GM12878 (cell line): Measurements from ENCODE around the gene ITGA4. TPM values are rescaled to one million over a fixed set of nuclear protein-coding genes. Genes with fewer than 3 reads are reported as not detected.
A peak's percentile ranks its signal among the peaks of the same experiment; 100 is the strongest.

Experiments
- BHLHE40 ChIP-seq, 2 experiments: fragments of 450-650 bp in 1 of 2; IDR thresholded peaks; 2 replicates each; pipeline ENCODE4 v1.6.1; 2011 to 2017; ENCODE audit warnings: low read depth in 2 of 2, borderline replicate concordance in 1 of 2, improper control_type of control experiment in 1 of 2, low read length in 1 of 2, mild to moderate bottlenecking in 1 of 2
- CHD2 ChIP-seq: IDR thresholded peaks from 2 replicates; pipeline ENCODE4 v1.6.1; 2011; ENCODE audit warnings: low read depth, low read length, improper control_type of control experiment, borderline replicate concordance
- CUX1 ChIP-seq: IDR thresholded peaks from 2 replicates; pipeline ENCODE4 v1.6.1; 2012; ENCODE audit warnings: improper control_type of control experiment, low read depth, low read length; ENCODE audit not compliant: insufficient replicate concordance
- GABPA ChIP-seq: IDR thresholded peaks from 2 replicates; pipeline ENCODE4 v1.6.1; 2014; ENCODE audit warnings: antibody characterized with exemption, low read depth, mild to moderate bottlenecking, inconsistent platforms
- HDGF ChIP-seq: fragments of 450-650 bp; IDR thresholded peaks from 2 replicates; pipeline ENCODE4 v1.6.1; 2016; ENCODE audit warnings: antibody characterized with exemption
- IKZF2 ChIP-seq, 2 experiments: fragments of 450-650 bp; IDR thresholded peaks; 2 replicates each; pipeline ENCODE4 v1.6.1; 2017; ENCODE audit warnings: mild to moderate bottlenecking in 2 of 2, moderate library complexity in 2 of 2
- JUNB ChIP-seq: IDR thresholded peaks from 2 replicates; pipeline ENCODE4 v1.6.1; 2016; ENCODE audit warnings: antibody characterized with exemption, mild to moderate bottlenecking
- MTA2 ChIP-seq: fragments of 450-650 bp; IDR thresholded peaks from 2 replicates; pipeline ENCODE4 v1.6.1; 2016; ENCODE audit warnings: low read depth, mild to moderate bottlenecking, moderate library complexity
- MTA3 ChIP-seq: IDR thresholded peaks from 2 replicates; pipeline ENCODE4 v1.6.1; 2012; ENCODE audit warnings: low read length, inconsistent platforms, borderline replicate concordance
- SMC3 ChIP-seq: IDR thresholded peaks from 2 replicates; pipeline ENCODE4 v1.6.1; 2011; ENCODE audit warnings: low read length, improper control_type of control experiment, borderline replicate concordance
- SP1 ChIP-seq: IDR thresholded peaks from one replicate; pipeline ENCODE4 v1.6.1; 2011; ENCODE audit warnings: low read depth, low read length
- TARDBP ChIP-seq: IDR thresholded peaks from 2 replicates; pipeline ENCODE4 v1.6.1; 2016; ENCODE audit warnings: borderline replicate concordance
- TCF12 ChIP-seq: IDR thresholded peaks from 2 replicates; pipeline ENCODE4 v1.6.1; 2011; ENCODE audit warnings: low read depth, mild to moderate bottlenecking, low read length
- ZBTB11 ChIP-seq: fragments of 450-650 bp; formaldehyde crosslinking; IDR thresholded peaks from 2 replicates; pipeline ENCODE4 v1.5.0; 2022; ENCODE audit warnings: mild to moderate bottlenecking, missing genetic modification characterization
- polyA plus RNA-seq, 11 experiments: library from polyadenylated mRNA; depleted of rRNA in 4 of 11; unstranded in 6 of 11; stranded (reverse) in 5 of 11; fragments of >200 nt; fragmentation: Nextera tagmentation in 4 of 11; fragmentation: Illumina TruSeq in 1 of 11; extraction: Ambion mirVana in 4 of 11; extraction: Trizol in 1 of 11; gene quantifications; 1 replicate in 1 of 11; 2 replicates in 10 of 11; pipeline versions ENCODE4 v1.2.1 to v1.2.3, GENCODE V29; 2011 to 2016; ENCODE audit warnings: inconsistent platforms in 2 of 11, missing spikeins in 2 of 11, low read depth in 1 of 11
- total RNA-seq, 4 experiments: library from RNA; depleted of rRNA in 3 of 4; stranded (reverse); fragments of >200 nt in 3 of 4; fragmentation: Illumina TruSeq in 1 of 4; extraction: Trizol in 1 of 4; gene quantifications; 2 replicates each; pipeline versions ENCODE4 v1.2.1 to v1.2.3, GENCODE V29; 2013 to 2021
- TF ChIP-seq, protein P1 (sequence below): IDR thresholded peaks from 2 replicates; pipeline ENCODE4 v1.6.1; 2012; ENCODE audit warnings: low read length, inconsistent platforms
- TF ChIP-seq, protein P2 (sequence below): fragments of 450-650 bp; IDR thresholded peaks from 2 replicates; pipeline ENCODE4 v1.6.1; 2016; ENCODE audit warnings: mild to moderate bottlenecking, moderate library complexity, borderline replicate concordance

The ITGA4 gene
- total and polyA plus RNA-seq, 10 of the 15 experiments (the other 5 are each of a cell fraction or from before 2014, with no cell fraction given): 12.4 to 87.9 (median 63.5) TPM

GRCh38 chr2:181456660-181457120 is 496 bp upstream of the ITGA4 start (continued):
- TF ChIP-seq, protein P1, sequence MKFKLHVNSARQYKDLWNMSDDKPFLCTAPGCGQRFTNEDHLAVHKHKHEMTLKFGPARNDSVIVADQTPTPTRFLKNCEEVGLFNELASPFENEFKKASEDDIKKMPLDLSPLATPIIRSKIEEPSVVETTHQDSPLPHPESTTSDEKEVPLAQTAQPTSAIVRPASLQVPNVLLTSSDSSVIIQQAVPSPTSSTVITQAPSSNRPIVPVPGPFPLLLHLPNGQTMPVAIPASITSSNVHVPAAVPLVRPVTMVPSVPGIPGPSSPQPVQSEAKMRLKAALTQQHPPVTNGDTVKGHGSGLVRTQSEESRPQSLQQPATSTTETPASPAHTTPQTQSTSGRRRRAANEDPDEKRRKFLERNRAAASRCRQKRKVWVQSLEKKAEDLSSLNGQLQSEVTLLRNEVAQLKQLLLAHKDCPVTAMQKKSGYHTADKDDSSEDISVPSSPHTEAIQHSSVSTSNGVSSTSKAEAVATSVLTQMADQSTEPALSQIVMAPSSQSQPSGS: no peak; the same call in 1 of the 2 replicates
- TF ChIP-seq HDGF (no peak), GABPA (no peak), MTA3 (peak; percentile 81; the same call in 1 of the 2 replicates), JUNB (peak; percentile 9; the same call in 1 of the 2 replicates), CUX1 (no peak), ZBTB11 (CRISPR knock-in tag) (no peak), TARDBP (no peak), CHD2 (no peak), IKZF2 (IDR thresholded peaks at IDR 0.05) (peak; percentile 62 to 80), SP1 (peak; percentile 34), TCF12 (0 out of 2 replicates have a peak, but pooled peaks have one; percentile 26), SMC3 (no peak), MTA2 (peak; percentile 76), BHLHE40 (IDR thresholded peaks at IDR 0.05; ENCODE audit: borderline replicate concordance in 1 of 2, low read depth in 2 of 2, low read length in 1 of 2) (peak; percentile 49 to 64)
- TF ChIP-seq, protein P2, sequence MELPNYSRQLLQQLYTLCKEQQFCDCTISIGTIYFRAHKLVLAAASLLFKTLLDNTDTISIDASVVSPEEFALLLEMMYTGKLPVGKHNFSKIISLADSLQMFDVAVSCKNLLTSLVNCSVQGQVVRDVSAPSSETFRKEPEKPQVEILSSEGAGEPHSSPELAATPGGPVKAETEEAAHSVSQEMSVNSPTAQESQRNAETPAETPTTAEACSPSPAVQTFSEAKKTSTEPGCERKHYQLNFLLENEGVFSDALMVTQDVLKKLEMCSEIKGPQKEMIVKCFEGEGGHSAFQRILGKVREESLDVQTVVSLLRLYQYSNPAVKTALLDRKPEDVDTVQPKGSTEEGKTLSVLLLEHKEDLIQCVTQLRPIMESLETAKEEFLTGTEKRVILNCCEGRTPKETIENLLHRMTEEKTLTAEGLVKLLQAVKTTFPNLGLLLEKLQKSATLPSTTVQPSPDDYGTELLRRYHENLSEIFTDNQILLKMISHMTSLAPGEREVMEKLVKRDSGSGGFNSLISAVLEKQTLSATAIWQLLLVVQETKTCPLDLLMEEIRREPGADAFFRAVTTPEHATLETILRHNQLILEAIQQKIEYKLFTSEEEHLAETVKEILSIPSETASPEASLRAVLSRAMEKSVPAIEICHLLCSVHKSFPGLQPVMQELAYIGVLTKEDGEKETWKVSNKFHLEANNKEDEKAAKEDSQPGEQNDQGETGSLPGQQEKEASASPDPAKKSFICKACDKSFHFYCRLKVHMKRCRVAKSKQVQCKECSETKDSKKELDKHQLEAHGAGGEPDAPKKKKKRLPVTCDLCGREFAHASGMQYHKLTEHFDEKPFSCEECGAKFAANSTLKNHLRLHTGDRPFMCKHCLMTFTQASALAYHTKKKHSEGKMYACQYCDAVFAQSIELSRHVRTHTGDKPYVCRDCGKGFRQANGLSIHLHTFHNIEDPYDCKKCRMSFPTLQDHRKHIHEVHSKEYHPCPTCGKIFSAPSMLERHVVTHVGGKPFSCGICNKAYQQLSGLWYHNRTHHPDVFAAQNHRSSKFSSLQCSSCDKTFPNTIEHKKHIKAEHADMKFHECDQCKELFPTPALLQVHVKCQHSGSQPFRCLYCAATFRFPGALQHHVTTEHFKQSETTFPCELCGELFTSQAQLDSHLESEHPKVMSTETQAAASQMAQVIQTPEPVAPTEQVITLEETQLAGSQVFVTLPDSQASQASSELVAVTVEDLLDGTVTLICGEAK: no peak
